GM23338 (cell line): ENCODE measurements around the gene NEB.

Source experiments
- CREB1 ChIP-seq: fragments of 250-450 bp; sonication (Bioruptor Pico); IDR thresholded peaks from 2 replicates; pipeline ENCODE4 v1.5.0; 2020; ENCODE audit warnings: low read depth, mild to moderate bottlenecking, moderate library complexity
- EZH2 ChIP-seq: fragments of 200-600 bp; sonication (generic); IDR thresholded peaks from one replicate; pipeline ENCODE4 v1.8.0; 2017; ENCODE audit warnings: antibody characterized with exemption, mild to moderate bottlenecking, low read depth; ENCODE audit not compliant: unreplicated experiment
- EZH2phosphoT487 ChIP-seq: fragments of 200-600 bp; sonication (generic); IDR thresholded peaks from one replicate; pipeline ENCODE4 v1.8.1; 2018; ENCODE audit warnings: antibody characterized with exemption; ENCODE audit not compliant: unreplicated experiment
- JUNB ChIP-seq: IDR thresholded peaks from one replicate; pipeline ENCODE4 v1.6.1; 2016; ENCODE audit warnings: antibody characterized with exemption; ENCODE audit not compliant: unreplicated experiment
- NANOG ChIP-seq: IDR thresholded peaks from 2 replicates; pipeline ENCODE4 v1.6.1; 2016; ENCODE audit warnings: antibody characterized with exemption, borderline replicate concordance
- POLR2AphosphoS5 ChIP-seq: IDR thresholded peaks from 2 replicates; pipeline ENCODE4 v1.6.1; 2016; ENCODE audit warnings: antibody characterized with exemption, low read depth
- TF ChIP-seq, protein P1 (sequence below), 2 experiments: fragments of 200-600 bp in 1 of 2; sonication (generic) in 1 of 2; conservative IDR thresholded peaks; 2 replicates each; pipeline versions ENCODE4 v1.5.1 to v1.6.1; 2016 to 2017; ENCODE audit warnings: antibody characterized with exemption in 2 of 2, low read depth in 2 of 2, mild to moderate bottlenecking in 2 of 2, moderate library complexity in 1 of 2
- TF ChIP-seq, protein P2 (sequence below): IDR thresholded peaks from one replicate; pipeline ENCODE4 v1.6.1; 2018; ENCODE audit warnings: antibody characterized with exemption; ENCODE audit not compliant: unreplicated experiment
- TF ChIP-seq, protein P3 (sequence below): fragments of 250-450 bp; sonication (Bioruptor Pico); IDR thresholded peaks from 2 replicates; pipeline ENCODE4 v1.5.0; 2020; ENCODE audit warnings: mild to moderate bottlenecking, moderate library complexity

DNA sequence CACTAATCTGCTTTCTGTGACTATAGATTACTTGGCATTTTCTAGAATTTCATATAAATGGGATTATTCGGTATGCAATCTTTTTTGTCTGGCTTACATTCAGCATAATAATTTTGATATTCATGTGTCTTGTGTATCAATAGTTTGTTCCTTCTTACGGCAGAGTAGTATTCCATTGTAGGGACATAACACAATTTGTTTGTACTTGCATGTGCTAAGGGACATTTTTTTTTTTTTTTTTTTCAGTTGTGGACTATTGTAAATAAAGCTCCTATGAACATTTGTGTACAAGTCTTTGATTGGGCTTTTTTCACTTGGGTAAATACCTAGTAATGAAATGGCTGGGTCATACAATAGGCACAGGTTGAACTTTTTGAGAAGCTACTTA is 48.9 kb upstream of the NEB start:
- TF ChIP-seq, protein P1, sequence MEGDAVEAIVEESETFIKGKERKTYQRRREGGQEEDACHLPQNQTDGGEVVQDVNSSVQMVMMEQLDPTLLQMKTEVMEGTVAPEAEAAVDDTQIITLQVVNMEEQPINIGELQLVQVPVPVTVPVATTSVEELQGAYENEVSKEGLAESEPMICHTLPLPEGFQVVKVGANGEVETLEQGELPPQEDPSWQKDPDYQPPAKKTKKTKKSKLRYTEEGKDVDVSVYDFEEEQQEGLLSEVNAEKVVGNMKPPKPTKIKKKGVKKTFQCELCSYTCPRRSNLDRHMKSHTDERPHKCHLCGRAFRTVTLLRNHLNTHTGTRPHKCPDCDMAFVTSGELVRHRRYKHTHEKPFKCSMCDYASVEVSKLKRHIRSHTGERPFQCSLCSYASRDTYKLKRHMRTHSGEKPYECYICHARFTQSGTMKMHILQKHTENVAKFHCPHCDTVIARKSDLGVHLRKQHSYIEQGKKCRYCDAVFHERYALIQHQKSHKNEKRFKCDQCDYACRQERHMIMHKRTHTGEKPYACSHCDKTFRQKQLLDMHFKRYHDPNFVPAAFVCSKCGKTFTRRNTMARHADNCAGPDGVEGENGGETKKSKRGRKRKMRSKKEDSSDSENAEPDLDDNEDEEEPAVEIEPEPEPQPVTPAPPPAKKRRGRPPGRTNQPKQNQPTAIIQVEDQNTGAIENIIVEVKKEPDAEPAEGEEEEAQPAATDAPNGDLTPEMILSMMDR (conservative IDR thresholded peaks at IDR 0.05; ENCODE audit: low read depth in 2 of 2), result no peak
- TF ChIP-seq, protein P2, sequence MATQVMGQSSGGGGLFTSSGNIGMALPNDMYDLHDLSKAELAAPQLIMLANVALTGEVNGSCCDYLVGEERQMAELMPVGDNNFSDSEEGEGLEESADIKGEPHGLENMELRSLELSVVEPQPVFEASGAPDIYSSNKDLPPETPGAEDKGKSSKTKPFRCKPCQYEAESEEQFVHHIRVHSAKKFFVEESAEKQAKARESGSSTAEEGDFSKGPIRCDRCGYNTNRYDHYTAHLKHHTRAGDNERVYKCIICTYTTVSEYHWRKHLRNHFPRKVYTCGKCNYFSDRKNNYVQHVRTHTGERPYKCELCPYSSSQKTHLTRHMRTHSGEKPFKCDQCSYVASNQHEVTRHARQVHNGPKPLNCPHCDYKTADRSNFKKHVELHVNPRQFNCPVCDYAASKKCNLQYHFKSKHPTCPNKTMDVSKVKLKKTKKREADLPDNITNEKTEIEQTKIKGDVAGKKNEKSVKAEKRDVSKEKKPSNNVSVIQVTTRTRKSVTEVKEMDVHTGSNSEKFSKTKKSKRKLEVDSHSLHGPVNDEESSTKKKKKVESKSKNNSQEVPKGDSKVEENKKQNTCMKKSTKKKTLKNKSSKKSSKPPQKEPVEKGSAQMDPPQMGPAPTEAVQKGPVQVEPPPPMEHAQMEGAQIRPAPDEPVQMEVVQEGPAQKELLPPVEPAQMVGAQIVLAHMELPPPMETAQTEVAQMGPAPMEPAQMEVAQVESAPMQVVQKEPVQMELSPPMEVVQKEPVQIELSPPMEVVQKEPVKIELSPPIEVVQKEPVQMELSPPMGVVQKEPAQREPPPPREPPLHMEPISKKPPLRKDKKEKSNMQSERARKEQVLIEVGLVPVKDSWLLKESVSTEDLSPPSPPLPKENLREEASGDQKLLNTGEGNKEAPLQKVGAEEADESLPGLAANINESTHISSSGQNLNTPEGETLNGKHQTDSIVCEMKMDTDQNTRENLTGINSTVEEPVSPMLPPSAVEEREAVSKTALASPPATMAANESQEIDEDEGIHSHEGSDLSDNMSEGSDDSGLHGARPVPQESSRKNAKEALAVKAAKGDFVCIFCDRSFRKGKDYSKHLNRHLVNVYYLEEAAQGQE, result no peak
- TF ChIP-seq EZH2 (no peak), POLR2AphosphoS5 (no peak), NANOG (no peak), EZH2phosphoT487 (no peak), JUNB (no peak), CREB1 (no peak)
- TF ChIP-seq, protein P3, sequence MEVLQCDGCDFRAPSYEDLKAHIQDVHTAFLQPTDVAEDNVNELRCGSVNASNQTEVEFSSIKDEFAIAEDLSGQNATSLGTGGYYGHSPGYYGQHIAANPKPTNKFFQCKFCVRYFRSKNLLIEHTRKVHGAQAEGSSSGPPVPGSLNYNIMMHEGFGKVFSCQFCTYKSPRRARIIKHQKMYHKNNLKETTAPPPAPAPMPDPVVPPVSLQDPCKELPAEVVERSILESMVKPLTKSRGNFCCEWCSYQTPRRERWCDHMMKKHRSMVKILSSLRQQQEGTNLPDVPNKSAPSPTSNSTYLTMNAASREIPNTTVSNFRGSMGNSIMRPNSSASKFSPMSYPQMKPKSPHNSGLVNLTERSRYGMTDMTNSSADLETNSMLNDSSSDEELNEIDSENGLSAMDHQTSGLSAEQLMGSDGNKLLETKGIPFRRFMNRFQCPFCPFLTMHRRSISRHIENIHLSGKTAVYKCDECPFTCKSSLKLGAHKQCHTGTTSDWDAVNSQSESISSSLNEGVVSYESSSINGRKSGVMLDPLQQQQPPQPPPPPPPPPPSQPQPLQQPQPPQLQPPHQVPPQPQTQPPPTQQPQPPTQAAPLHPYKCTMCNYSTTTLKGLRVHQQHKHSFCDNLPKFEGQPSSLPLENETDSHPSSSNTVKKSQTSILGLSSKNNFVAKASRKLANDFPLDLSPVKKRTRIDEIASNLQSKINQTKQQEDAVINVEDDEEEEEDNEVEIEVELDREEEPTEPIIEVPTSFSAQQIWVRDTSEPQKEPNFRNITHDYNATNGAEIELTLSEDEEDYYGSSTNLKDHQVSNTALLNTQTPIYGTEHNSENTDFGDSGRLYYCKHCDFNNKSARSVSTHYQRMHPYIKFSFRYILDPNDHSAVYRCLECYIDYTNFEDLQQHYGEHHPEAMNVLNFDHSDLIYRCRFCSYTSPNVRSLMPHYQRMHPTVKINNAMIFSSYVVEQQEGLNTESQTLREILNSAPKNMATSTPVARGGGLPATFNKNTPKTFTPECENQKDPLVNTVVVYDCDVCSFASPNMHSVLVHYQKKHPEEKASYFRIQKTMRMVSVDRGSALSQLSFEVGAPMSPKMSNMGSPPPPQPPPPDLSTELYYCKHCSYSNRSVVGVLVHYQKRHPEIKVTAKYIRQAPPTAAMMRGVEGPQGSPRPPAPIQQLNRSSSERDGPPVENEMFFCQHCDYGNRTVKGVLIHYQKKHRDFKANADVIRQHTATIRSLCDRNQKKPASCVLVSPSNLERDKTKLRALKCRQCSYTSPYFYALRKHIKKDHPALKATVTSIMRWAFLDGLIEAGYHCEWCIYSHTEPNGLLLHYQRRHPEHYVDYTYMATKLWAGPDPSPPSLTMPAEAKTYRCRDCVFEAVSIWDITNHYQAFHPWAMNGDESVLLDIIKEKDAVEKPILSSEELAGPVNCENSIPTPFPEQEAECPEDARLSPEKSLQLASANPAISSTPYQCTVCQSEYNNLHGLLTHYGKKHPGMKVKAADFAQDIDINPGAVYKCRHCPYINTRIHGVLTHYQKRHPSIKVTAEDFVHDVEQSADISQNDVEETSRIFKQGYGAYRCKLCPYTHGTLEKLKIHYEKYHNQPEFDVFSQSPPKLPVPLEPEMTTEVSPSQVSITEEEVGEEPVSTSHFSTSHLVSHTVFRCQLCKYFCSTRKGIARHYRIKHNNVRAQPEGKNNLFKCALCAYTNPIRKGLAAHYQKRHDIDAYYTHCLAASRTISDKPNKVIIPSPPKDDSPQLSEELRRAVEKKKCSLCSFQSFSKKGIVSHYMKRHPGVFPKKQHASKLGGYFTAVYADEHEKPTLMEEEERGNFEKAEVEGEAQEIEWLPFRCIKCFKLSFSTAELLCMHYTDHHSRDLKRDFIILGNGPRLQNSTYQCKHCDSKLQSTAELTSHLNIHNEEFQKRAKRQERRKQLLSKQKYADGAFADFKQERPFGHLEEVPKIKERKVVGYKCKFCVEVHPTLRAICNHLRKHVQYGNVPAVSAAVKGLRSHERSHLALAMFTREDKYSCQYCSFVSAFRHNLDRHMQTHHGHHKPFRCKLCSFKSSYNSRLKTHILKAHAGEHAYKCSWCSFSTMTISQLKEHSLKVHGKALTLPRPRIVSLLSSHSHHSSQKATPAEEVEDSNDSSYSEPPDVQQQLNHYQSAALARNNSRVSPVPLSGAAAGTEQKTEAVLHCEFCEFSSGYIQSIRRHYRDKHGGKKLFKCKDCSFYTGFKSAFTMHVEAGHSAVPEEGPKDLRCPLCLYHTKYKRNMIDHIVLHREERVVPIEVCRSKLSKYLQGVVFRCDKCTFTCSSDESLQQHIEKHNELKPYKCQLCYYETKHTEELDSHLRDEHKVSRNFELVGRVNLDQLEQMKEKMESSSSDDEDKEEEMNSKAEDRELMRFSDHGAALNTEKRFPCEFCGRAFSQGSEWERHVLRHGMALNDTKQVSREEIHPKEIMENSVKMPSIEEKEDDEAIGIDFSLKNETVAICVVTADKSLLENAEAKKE, result no peak
